GM18526 (cell line): ENCODE measurements around the gene TAF11L14.
"Not testable (repeated sequence)": the region's sequence is repeated elsewhere in the genome, so short reads cannot be mapped to it uniquely, and the experiment has no call there.

Experiments
- POLR2A ChIP-seq: IDR thresholded peaks from 3 replicates; pipeline ENCODE4 v1.6.1; 2011; ENCODE audit not compliant: insufficient read length; ENCODE audit errors: extremely low read depth

Gene TAF11L14

GRCh38 chr5:17634160-17634559 lies at the start of gene TAF11L14:
TSS of gene TAF11L14 (plus strand) at chr5:17634460.
- TF ChIP-seq POLR2A = no peak

GRCh38 chr5:17585658-17586057 lies 48.6 kb upstream of the TAF11L14 start, which contains the start of gene TAF11L7:
TSS of gene TAF11L7 (minus strand) at chr5:17585758.
- not testable (repeated sequence) for TF ChIP-seq POLR2A

- TF ChIP-seq POLR2A = not testable (repeated sequence)
These were observed 43.4 kb upstream of the TAF11L14 start, which contains the start of gene TAF11L8 for GRCh38 chr5:17590860-17591259. TSS of gene TAF11L8 (minus strand) at chr5:17590960.

GRCh38 chr5:17594255-17594654 lies 40.0 kb upstream of the TAF11L14 start, which contains the start of gene TAF11L9:
TSS of gene TAF11L9 (minus strand) at chr5:17594394.
- TF ChIP-seq POLR2A = not testable (repeated sequence)

- not testable (repeated sequence) for TF ChIP-seq POLR2A
These were observed 36.5 kb upstream of the TAF11L14 start, which contains the start of gene TAF11L10 for GRCh38 chr5:17597728-17598127. TSS of gene TAF11L10 (minus strand) at chr5:17597828.

GRCh38 chr5:17603880-17604279 lies 30.4 kb upstream of the TAF11L14 start, which contains the start of gene TAF11L11:
TSS of gene TAF11L11 (plus strand) at chr5:17604183.
- TF ChIP-seq POLR2A = not testable (repeated sequence)

GRCh38 chr5:17604951-17605350 lies 29.3 kb upstream of the TAF11L14 start:
- no peak for TF ChIP-seq POLR2A

GRCh38 chr5:17610092-17610491 lies 24.2 kb upstream of the TAF11L14 start, which contains the start of gene TAF11L12:
TSS of gene TAF11L12 (plus strand) at chr5:17610392.
- not testable (repeated sequence) for TF ChIP-seq POLR2A

- TF ChIP-seq POLR2A = no peak
These were observed 19.2 kb upstream of the TAF11L14 start for GRCh38 chr5:17614872-17615605.

GRCh38 chr5:17619354-17619753 lies 14.9 kb upstream of the TAF11L14 start:
- TF ChIP-seq POLR2A = no peak

- TF ChIP-seq POLR2A = no peak
These were observed 13.6 kb upstream of the TAF11L14 start for GRCh38 chr5:17620627-17621026.

- TF ChIP-seq POLR2A = no peak
These were observed 8.6 kb upstream of the TAF11L14 start for GRCh38 chr5:17625686-17626085.

GRCh38 chr5:17631788-17632187 lies 2.5 kb upstream of the TAF11L14 start, which contains the start of gene TAF11L13:
TSS of gene TAF11L13 (plus strand) at chr5:17632088.
- not testable (repeated sequence) for TF ChIP-seq POLR2A

- no peak for TF ChIP-seq POLR2A
These were observed 21.7 kb downstream of the TAF11L14 start for GRCh38 chr5:17655921-17656320.

GRCh38 chr5:17663182-17663581 lies 28.9 kb downstream of the TAF11L14 start:
- no peak for TF ChIP-seq POLR2A

GRCh38 chr5:17665836-17666235 lies 31.6 kb downstream of the TAF11L14 start:
- no peak for TF ChIP-seq POLR2A
